Nephron (organoid): Measurements from ENCODE around the gene ZNF302.

ENCODE experiments used
- H3K27ac Mint-ChIP-seq, 3 experiments: 2 replicates each; pipeline ENCODE4 v1.8.0; 2020; ENCODE audit warnings: mixed read lengths in 3 of 3, mild to moderate bottlenecking in 2 of 3, moderate library complexity in 1 of 3
- H3K27me3 Mint-ChIP-seq: 2 replicates; pipeline ENCODE4 v1.8.0; 2021; ENCODE audit warnings: low read depth, mild to moderate bottlenecking, moderate library complexity, mixed read lengths
- H3K36me3 Mint-ChIP-seq: 2 replicates; pipeline ENCODE4 v1.8.0; 2020; ENCODE audit warnings: low read depth, mixed read lengths
- H3K4me1 Mint-ChIP-seq: 2 replicates; pipeline ENCODE4 v1.8.0; 2020; ENCODE audit warnings: mixed read lengths
- H3K4me3 Mint-ChIP-seq, 3 experiments: 2 replicates each; pipeline ENCODE4 v1.8.0; 2020; ENCODE audit warnings: mild to moderate bottlenecking in 3 of 3, mixed read lengths in 3 of 3, moderate library complexity in 2 of 3
- H3K9me3 Mint-ChIP-seq: 2 replicates; pipeline ENCODE4 v1.8.0; 2020; ENCODE audit warnings: mixed read lengths
- CTCF ChIP-seq, 3 experiments: fragments of 200-600 bp; sonication (generic); IDR thresholded peaks; one replicate each; pipeline ENCODE4 v1.5.0; 2021; ENCODE audit warnings: antibody characterized with exemption in 3 of 3; ENCODE audit not compliant: unreplicated experiment in 3 of 3

The ZNF302 gene

GRCh38 chr19:34734537-34735103 lies 57.1 kb downstream of the ZNF302 start:
- Mint-ChIP-seq H3K27ac (peak overlapping the region; percentile 97 to 99 (median 97)), H3K9me3 (peaks cover 26% of the 10 kb centered on the region), H3K4me1 (peaks cover 14% of the 10 kb centered on the region), H3K4me3 (peak overlapping the region; percentile 88 to 96 (median 94)), H3K36me3 (peaks cover 51% of the 10 kb centered on the region), H3K27me3 (no peaks in the 10 kb centered on the region)
- TF ChIP-seq CTCF (IDR thresholded peaks at IDR 0.05; ENCODE audit: unreplicated experiment in 3 of 3) = no peak
